ENCODE data around the gene MMS22L. TPM values are rescaled to one million over a fixed set of nuclear protein-coding genes. Genes with fewer than 3 reads are reported as not detected.

MMS22L gene
- polyA plus RNA-seq, 2 of the 4 experiments (the other 2 are of a cell fraction), result 11.5 to 24.5 TPM

- H3K4me1 ChIP-seq, result no peaks in the 10 kb centered on the region
- 51% methylated on average over 3 of the region's 3 CpGs for WGBS (ENCODE audit: missing lambda C conversion rate)
- H3K27ac ChIP-seq, result no peak overlapping the region
- no peaks in the 10 kb centered on the region for H3K9me3 ChIP-seq
- ATAC-seq (no peak), DNase-seq (ENCODE audit: low read depth in 1 of 2, low spot score in 1 of 2) (no peak), FAIRE-seq (no peak)
- ChIA-PET POLR2A (no interaction called here), CTCF (interaction anchor here (1.5 to 1.7 kb wide), 2 partner anchors 10 to 14 kb away, joined by 3 to 6 read pairs; no protein-coding TSS in a partner anchor)
- TF ChIP-seq CHD2 (IDR thresholded peaks at IDR 0.05; ENCODE audit: low read length, partially characterized antibody) (no peak), KDM5A (IDR thresholded peaks at IDR 0.05) (no peak), ZFP36 (IDR thresholded peaks at IDR 0.05; ENCODE audit: borderline replicate concordance, partially characterized antibody) (no peak), MYC (IDR thresholded peaks at IDR 0.05; ENCODE audit: borderline replicate concordance, low read length) (no peak), ZNF302 (CRISPR knock-in tag; IDR thresholded peaks at IDR 0.05) (no peak), ZC3H11A (IDR thresholded peaks at IDR 0.05) (no peak), POLR2A (IDR thresholded peaks at IDR 0.05; ENCODE audit: low read length) (no peak), HOXA7 (CRISPR knock-in tag; IDR thresholded peaks at IDR 0.05) (no peak), ESRRA (IDR thresholded peaks at IDR 0.05; ENCODE audit: borderline replicate concordance, low read length) (no peak), HEYL (CRISPR knock-in tag; IDR thresholded peaks at IDR 0.05) (no peak), CBX8 (IDR thresholded peaks at IDR 0.05) (no peak), HMGXB4 (CRISPR knock-in tag; IDR thresholded peaks at IDR 0.05; ENCODE audit: borderline replicate concordance) (no peak), REST (IDR thresholded peaks at IDR 0.05) (no peak), ATOH8 (CRISPR knock-in tag; IDR thresholded peaks at IDR 0.05; ENCODE audit: low read depth) (no peak), ZSCAN20 (CRISPR knock-in tag; IDR thresholded peaks at IDR 0.05) (no peak), SMC3 (IDR thresholded peaks at IDR 0.05) (no peak), BHLHE40 (IDR thresholded peaks at IDR 0.05; ENCODE audit: low read depth, low read length) (no peak), HOXB13 (CRISPR knock-in tag; IDR thresholded peaks at IDR 0.05; ENCODE audit: low read depth) (no peak), CTCF (IDR thresholded peaks at IDR 0.05) (no peak)
- TF ChIP-seq, protein P1, sequence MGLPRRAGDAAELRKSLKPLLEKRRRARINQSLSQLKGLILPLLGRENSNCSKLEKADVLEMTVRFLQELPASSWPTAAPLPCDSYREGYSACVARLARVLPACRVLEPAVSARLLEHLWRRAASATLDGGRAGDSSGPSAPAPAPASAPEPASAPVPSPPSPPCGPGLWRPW (IDR thresholded peaks at IDR 0.05), result no peak
- no peak overlapping the region for H3K4me3 ChIP-seq
- no peak overlapping the region for H3K4me2 ChIP-seq
Measured at GRCh38 chr6:97095311-97095850, 187.6 kb downstream of the MMS22L start.

Measured in A549 (cell line).